ENCODE results near the gene USP4.
"Not testable (repeated sequence)": the region's sequence is repeated elsewhere in the genome, so short reads cannot be mapped to it uniquely, and the experiment has no call there.

USP4 gene

GRCh38 chr3:49339941-49340800 lies at the start of gene USP4:
Gene USP4 (minus strand): TSS chr3:49340053. CDS start chr3:49340024, 29 bp downstream.
- peak; percentile 96 for DNase-seq

GRCh38 chr3:49389297-49389696 lies 49.4 kb upstream of the USP4 start:
- no peak for DNase-seq

- DNase-seq = no peak
Measured at GRCh38 chr3:49388289-49388820, 48.5 kb upstream of the USP4 start.

- DNase-seq = no peak
Measured at GRCh38 chr3:49387721-49388120, 47.9 kb upstream of the USP4 start.

- DNase-seq = peak; percentile 29
Measured at GRCh38 chr3:49386056-49386756, 46.4 kb upstream of the USP4 start.

- no peak for DNase-seq
Measured at GRCh38 chr3:49385617-49386016, 45.8 kb upstream of the USP4 start.

- DNase-seq = no peak
Measured at GRCh38 chr3:49383387-49383786, 43.5 kb upstream of the USP4 start.

- no peak for DNase-seq
Measured at GRCh38 chr3:49378249-49378895, 38.5 kb upstream of the USP4 start.

GRCh38 chr3:49377483-49377882 lies 37.6 kb upstream of the USP4 start:
- no peak for DNase-seq

- no peak for DNase-seq
Measured at GRCh38 chr3:49371946-49372345, 32.1 kb upstream of the USP4 start.

- DNase-seq = no peak
Measured at GRCh38 chr3:49370585-49371290, 30.9 kb upstream of the USP4 start.

GRCh38 chr3:49362561-49362960 lies 22.7 kb upstream of the USP4 start:
- no peak for DNase-seq

GRCh38 chr3:49359623-49360022 lies 19.8 kb upstream of the USP4 start:
- DNase-seq = peak; percentile 75

- no peak for DNase-seq
Measured at GRCh38 chr3:49358884-49359225, 19.0 kb upstream of the USP4 start.

- DNase-seq = peak; percentile 95
Measured at GRCh38 chr3:49358217-49358883, 18.5 kb upstream of the USP4 start, which contains the start of gene GPX1. Gene GPX1 (minus strand): TSS chr3:49358353. CDS start chr3:49358278, 75 bp downstream.

- peak; percentile 32 for DNase-seq
Measured at GRCh38 chr3:49357443-49358216, 17.8 kb upstream of the USP4 start.

GRCh38 chr3:49357095-49357442 lies 17.2 kb upstream of the USP4 start:
- not testable (repeated sequence) for DNase-seq

- DNase-seq = peak; percentile 61
Measured at GRCh38 chr3:49352890-49353421, 13.1 kb upstream of the USP4 start.

GRCh38 chr3:49352281-49352680 lies 12.4 kb upstream of the USP4 start:
- DNase-seq = no peak

- DNase-seq = peak; percentile 81
Measured at GRCh38 chr3:49351521-49352011, 11.7 kb upstream of the USP4 start.
